HCT116 (cell line): Measurements from ENCODE around the gene CCDC63.

Experiments used
- CTCF ChIP-seq, 3 experiments: fragments of 200-600 bp in 1 of 3; sonication (generic) in 1 of 3; IDR thresholded peaks in 2 of 3; conservative IDR thresholded peaks in 1 of 3; 2 replicates each; pipeline ENCODE4 v1.5.1; 2012 to 2017; ENCODE audit warnings: low read depth in 2 of 3, low read length in 2 of 3, antibody characterized with exemption in 1 of 3, borderline replicate concordance in 1 of 3, control low read depth in 1 of 3, mild to moderate bottlenecking in 1 of 3, mixed read lengths in 1 of 3, mixed run types in 1 of 3, moderate library complexity in 1 of 3; ENCODE audit not compliant: insufficient read depth in 1 of 3
- EGR1 ChIP-seq: IDR thresholded peaks from 2 replicates; pipeline ENCODE4 v1.6.1; 2012; ENCODE audit warnings: low read depth
- EZH2 ChIP-seq: fragments of 200-600 bp; sonication (generic); IDR thresholded peaks from 2 replicates; pipeline ENCODE4 v1.6.1; 2017; ENCODE audit warnings: antibody characterized with exemption, mixed run types
- POLR2A ChIP-seq: IDR thresholded peaks from 2 replicates; pipeline ENCODE4 v1.7.0; 2011; ENCODE audit warnings: borderline replicate concordance; ENCODE audit not compliant: insufficient read depth, insufficient read length; ENCODE audit errors: extremely low read depth
- POLR2AphosphoS5 ChIP-seq: IDR thresholded peaks from 2 replicates; pipeline ENCODE4 v1.6.1; 2011; ENCODE audit warnings: mild to moderate bottlenecking, low read depth, low read length, moderate library complexity
- RAD21 ChIP-seq: IDR thresholded peaks from 2 replicates; pipeline ENCODE4 v1.6.1; 2012; ENCODE audit warnings: low read depth, mild to moderate bottlenecking
- SIN3A ChIP-seq: IDR thresholded peaks from 2 replicates; pipeline ENCODE4 v1.6.1; 2012; ENCODE audit warnings: low read depth
- SP1 ChIP-seq: IDR thresholded peaks from 2 replicates; pipeline ENCODE4 v1.6.1; 2012; ENCODE audit warnings: low read depth
- YY1 ChIP-seq: IDR thresholded peaks from 2 replicates; pipeline ENCODE4 v1.6.1; 2011; ENCODE audit warnings: low read length, low read depth, moderate library complexity, mild to moderate bottlenecking; ENCODE audit not compliant: insufficient replicate concordance; ENCODE audit errors: extremely low read depth
- TF ChIP-seq, protein P1 (sequence below): IDR thresholded peaks from 2 replicates; pipeline ENCODE4 v1.6.1; 2012
- TF ChIP-seq, protein P2 (sequence below): IDR thresholded peaks from 2 replicates; pipeline ENCODE4 v1.6.1; 2012

DNA sequence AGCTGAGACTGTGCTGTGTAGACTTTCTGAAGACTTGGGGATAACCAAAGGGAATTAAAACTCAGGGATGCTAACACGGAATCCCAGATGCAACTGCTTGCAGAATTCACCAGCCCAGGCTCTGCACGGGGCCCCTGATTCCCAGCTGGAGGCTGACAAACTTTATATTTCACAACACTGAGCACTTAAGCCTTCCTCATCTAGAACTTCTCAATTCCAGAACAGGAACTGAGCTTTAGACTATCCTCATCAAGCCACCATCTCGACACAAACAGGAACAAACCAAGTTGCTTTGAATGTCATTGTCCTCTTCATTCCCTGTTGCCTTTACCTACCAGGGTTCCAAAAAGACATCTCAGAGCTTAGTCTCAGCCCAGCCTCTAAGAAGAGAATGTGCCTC lies 22.2 kb downstream of the CCDC63 start:
- TF ChIP-seq RAD21 (no peak), CTCF (IDR thresholded peaks at IDR 0.05 in 2 of 3, conservative IDR thresholded peaks at IDR 0.05 in 1 of 3; ENCODE audit: borderline replicate concordance in 1 of 3, insufficient read depth in 1 of 3, low read depth in 2 of 3, low read length in 2 of 3) (no peak), SIN3A (no peak), SP1 (no peak), EZH2 (no peak), YY1 (no peak), EGR1 (no peak), POLR2A (no peak), POLR2AphosphoS5 (no peak)
- TF ChIP-seq, protein P1, sequence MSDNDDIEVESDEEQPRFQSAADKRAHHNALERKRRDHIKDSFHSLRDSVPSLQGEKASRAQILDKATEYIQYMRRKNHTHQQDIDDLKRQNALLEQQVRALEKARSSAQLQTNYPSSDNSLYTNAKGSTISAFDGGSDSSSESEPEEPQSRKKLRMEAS = no peak
- TF ChIP-seq, protein P2, sequence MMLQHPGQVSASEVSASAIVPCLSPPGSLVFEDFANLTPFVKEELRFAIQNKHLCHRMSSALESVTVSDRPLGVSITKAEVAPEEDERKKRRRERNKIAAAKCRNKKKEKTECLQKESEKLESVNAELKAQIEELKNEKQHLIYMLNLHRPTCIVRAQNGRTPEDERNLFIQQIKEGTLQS = no peak
